ENCODE results near the gene ARSJ. TPM values are rescaled to one million over a fixed set of nuclear protein-coding genes. Genes with fewer than 3 reads are reported as not detected.

ARSJ gene
- total and polyA plus RNA-seq, 2 experiments from 2014 or later, result 4.3 to 6.6 TPM

DNA sequence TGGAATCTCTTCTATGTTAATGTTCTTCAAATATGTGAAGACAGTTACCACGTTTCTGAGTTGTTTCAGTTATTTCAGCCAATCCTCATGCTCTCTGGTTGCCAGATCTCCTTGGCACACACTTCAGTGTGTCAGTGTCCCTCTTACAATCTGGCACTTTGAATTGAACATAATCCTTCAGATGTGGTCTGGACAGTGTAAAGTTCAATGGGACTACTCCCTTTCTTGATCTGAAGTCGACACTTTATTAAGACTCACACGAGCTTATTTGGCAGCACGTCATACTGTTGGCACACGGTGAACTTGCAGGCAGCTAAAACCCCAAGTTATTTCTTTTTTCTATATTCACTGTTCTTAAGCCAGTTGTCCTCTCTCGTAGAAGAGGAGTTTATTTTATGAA, 28.2 kb downstream of the ARSJ start:
- H3K36me3 Mint-ChIP-seq (ENCODE audit: low read depth), result no peaks in the 10 kb centered on the region
- no peak overlapping the region for H3K27ac Mint-ChIP-seq
- Histone ChIP-seq H3K4me2 (no peak overlapping the region), H2AFZ (no peak overlapping the region), H3K27me3 (ENCODE audit: insufficient read depth) (no peaks in the 10 kb centered on the region), H3K9me2 (ENCODE audit: insufficient read depth) (no peaks in the 10 kb centered on the region), H4K20me1 (replicated peaks; ENCODE audit: insufficient read depth) (no peaks in the 10 kb centered on the region), H3K27ac (ENCODE audit: low read depth) (no peak overlapping the region), H3K4me1 (ENCODE audit: insufficient read depth) (0 out of 2 replicates have a peak, but pooled peaks cover under 1% of the 10 kb centered on the region), H3K79me2 (replicated peaks; ENCODE audit: insufficient read depth) (no peaks in the 10 kb centered on the region), H3K4me3 (no peak overlapping the region), H3K36me3 (ENCODE audit: insufficient read depth) (no peaks in the 10 kb centered on the region), H3F3A (replicated peaks; ENCODE audit: low read depth) (no peaks in the 10 kb centered on the region)
- ATAC-seq (no peak), DNase-seq (ENCODE audit: low spot score) (no peak)
- H3K27me3 Mint-ChIP-seq (ENCODE audit: insufficient read depth, low read depth, poor library complexity), result no peaks in the 10 kb centered on the region
- peaks cover 4% of the 10 kb centered on the region; the same call in 2 of the 3 replicates for H3K4me1 Mint-ChIP-seq
- H3K4me3 Mint-ChIP-seq, result no peak overlapping the region
- TF ChIP-seq, protein P1, sequence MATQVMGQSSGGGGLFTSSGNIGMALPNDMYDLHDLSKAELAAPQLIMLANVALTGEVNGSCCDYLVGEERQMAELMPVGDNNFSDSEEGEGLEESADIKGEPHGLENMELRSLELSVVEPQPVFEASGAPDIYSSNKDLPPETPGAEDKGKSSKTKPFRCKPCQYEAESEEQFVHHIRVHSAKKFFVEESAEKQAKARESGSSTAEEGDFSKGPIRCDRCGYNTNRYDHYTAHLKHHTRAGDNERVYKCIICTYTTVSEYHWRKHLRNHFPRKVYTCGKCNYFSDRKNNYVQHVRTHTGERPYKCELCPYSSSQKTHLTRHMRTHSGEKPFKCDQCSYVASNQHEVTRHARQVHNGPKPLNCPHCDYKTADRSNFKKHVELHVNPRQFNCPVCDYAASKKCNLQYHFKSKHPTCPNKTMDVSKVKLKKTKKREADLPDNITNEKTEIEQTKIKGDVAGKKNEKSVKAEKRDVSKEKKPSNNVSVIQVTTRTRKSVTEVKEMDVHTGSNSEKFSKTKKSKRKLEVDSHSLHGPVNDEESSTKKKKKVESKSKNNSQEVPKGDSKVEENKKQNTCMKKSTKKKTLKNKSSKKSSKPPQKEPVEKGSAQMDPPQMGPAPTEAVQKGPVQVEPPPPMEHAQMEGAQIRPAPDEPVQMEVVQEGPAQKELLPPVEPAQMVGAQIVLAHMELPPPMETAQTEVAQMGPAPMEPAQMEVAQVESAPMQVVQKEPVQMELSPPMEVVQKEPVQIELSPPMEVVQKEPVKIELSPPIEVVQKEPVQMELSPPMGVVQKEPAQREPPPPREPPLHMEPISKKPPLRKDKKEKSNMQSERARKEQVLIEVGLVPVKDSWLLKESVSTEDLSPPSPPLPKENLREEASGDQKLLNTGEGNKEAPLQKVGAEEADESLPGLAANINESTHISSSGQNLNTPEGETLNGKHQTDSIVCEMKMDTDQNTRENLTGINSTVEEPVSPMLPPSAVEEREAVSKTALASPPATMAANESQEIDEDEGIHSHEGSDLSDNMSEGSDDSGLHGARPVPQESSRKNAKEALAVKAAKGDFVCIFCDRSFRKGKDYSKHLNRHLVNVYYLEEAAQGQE (IDR thresholded peaks at IDR 0.05; ENCODE audit: unreplicated experiment), result no peak
- TF ChIP-seq JUNB (IDR thresholded peaks at IDR 0.05; ENCODE audit: unreplicated experiment) (no peak), ZNF114 (CRISPR knock-in tag; IDR thresholded peaks at IDR 0.05) (no peak), POLR2AphosphoS5 (IDR thresholded peaks at IDR 0.05; ENCODE audit: low read depth) (no peak)
- TF ChIP-seq, protein P2, sequence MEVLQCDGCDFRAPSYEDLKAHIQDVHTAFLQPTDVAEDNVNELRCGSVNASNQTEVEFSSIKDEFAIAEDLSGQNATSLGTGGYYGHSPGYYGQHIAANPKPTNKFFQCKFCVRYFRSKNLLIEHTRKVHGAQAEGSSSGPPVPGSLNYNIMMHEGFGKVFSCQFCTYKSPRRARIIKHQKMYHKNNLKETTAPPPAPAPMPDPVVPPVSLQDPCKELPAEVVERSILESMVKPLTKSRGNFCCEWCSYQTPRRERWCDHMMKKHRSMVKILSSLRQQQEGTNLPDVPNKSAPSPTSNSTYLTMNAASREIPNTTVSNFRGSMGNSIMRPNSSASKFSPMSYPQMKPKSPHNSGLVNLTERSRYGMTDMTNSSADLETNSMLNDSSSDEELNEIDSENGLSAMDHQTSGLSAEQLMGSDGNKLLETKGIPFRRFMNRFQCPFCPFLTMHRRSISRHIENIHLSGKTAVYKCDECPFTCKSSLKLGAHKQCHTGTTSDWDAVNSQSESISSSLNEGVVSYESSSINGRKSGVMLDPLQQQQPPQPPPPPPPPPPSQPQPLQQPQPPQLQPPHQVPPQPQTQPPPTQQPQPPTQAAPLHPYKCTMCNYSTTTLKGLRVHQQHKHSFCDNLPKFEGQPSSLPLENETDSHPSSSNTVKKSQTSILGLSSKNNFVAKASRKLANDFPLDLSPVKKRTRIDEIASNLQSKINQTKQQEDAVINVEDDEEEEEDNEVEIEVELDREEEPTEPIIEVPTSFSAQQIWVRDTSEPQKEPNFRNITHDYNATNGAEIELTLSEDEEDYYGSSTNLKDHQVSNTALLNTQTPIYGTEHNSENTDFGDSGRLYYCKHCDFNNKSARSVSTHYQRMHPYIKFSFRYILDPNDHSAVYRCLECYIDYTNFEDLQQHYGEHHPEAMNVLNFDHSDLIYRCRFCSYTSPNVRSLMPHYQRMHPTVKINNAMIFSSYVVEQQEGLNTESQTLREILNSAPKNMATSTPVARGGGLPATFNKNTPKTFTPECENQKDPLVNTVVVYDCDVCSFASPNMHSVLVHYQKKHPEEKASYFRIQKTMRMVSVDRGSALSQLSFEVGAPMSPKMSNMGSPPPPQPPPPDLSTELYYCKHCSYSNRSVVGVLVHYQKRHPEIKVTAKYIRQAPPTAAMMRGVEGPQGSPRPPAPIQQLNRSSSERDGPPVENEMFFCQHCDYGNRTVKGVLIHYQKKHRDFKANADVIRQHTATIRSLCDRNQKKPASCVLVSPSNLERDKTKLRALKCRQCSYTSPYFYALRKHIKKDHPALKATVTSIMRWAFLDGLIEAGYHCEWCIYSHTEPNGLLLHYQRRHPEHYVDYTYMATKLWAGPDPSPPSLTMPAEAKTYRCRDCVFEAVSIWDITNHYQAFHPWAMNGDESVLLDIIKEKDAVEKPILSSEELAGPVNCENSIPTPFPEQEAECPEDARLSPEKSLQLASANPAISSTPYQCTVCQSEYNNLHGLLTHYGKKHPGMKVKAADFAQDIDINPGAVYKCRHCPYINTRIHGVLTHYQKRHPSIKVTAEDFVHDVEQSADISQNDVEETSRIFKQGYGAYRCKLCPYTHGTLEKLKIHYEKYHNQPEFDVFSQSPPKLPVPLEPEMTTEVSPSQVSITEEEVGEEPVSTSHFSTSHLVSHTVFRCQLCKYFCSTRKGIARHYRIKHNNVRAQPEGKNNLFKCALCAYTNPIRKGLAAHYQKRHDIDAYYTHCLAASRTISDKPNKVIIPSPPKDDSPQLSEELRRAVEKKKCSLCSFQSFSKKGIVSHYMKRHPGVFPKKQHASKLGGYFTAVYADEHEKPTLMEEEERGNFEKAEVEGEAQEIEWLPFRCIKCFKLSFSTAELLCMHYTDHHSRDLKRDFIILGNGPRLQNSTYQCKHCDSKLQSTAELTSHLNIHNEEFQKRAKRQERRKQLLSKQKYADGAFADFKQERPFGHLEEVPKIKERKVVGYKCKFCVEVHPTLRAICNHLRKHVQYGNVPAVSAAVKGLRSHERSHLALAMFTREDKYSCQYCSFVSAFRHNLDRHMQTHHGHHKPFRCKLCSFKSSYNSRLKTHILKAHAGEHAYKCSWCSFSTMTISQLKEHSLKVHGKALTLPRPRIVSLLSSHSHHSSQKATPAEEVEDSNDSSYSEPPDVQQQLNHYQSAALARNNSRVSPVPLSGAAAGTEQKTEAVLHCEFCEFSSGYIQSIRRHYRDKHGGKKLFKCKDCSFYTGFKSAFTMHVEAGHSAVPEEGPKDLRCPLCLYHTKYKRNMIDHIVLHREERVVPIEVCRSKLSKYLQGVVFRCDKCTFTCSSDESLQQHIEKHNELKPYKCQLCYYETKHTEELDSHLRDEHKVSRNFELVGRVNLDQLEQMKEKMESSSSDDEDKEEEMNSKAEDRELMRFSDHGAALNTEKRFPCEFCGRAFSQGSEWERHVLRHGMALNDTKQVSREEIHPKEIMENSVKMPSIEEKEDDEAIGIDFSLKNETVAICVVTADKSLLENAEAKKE (CRISPR knock-in tag; IDR thresholded peaks at IDR 0.05), result no peak
- TF ChIP-seq, protein P3, sequence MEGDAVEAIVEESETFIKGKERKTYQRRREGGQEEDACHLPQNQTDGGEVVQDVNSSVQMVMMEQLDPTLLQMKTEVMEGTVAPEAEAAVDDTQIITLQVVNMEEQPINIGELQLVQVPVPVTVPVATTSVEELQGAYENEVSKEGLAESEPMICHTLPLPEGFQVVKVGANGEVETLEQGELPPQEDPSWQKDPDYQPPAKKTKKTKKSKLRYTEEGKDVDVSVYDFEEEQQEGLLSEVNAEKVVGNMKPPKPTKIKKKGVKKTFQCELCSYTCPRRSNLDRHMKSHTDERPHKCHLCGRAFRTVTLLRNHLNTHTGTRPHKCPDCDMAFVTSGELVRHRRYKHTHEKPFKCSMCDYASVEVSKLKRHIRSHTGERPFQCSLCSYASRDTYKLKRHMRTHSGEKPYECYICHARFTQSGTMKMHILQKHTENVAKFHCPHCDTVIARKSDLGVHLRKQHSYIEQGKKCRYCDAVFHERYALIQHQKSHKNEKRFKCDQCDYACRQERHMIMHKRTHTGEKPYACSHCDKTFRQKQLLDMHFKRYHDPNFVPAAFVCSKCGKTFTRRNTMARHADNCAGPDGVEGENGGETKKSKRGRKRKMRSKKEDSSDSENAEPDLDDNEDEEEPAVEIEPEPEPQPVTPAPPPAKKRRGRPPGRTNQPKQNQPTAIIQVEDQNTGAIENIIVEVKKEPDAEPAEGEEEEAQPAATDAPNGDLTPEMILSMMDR (conservative IDR thresholded peaks at IDR 0.05; ENCODE audit: low read depth in 2 of 2), result no peak
- no peaks in the 10 kb centered on the region for H3K9me3 Mint-ChIP-seq

All from GM23338 (cell line).